Prostate gland (tissue), 2 donors: ENCODE data around the gene PDZRN3. TPM values are rescaled to one million over a fixed set of nuclear protein-coding genes. Genes with fewer than 3 reads are reported as not detected.

Experiments
- DNase-seq: peaks from one replicate; pipeline ENCODE4 v3.0.0-alpha.2; 2019; ENCODE audit warnings: low spot score
- H3K27ac ChIP-seq, 2 donors: fragments of 200-600 bp; sonication (generic); 2 replicates each; pipeline ENCODE4 v1.5.1; 2017 to 2019
- H3K27me3 ChIP-seq: fragments of 200-600 bp; sonication (generic); replicated peaks from 2 replicates; pipeline ENCODE4 v1.5.1; 2019; ENCODE audit not compliant: insufficient read depth
- H3K36me3 ChIP-seq, 2 donors: fragments of 200-600 bp; sonication (generic); 1 replicate in 1 of 2; 2 replicates in 1 of 2; pipeline versions ENCODE4 v1.5.1 to v1.8.1; 2017 to 2019
- H3K4me1 ChIP-seq: fragments of 200-600 bp; sonication (generic); replicated peaks from 2 replicates; pipeline ENCODE4 v1.5.1; 2019
- H3K4me3 ChIP-seq, 2 donors: fragments of 200-600 bp; sonication (generic); 2 replicates each; pipeline ENCODE4 v1.5.1; 2017 to 2019
- H3K9me3 ChIP-seq: fragments of 200-600 bp; sonication (generic); 2 replicates; pipeline ENCODE4 v1.5.1; 2017
- POLR2A ChIP-seq: fragments of 450-650 bp; IDR thresholded peaks from one replicate; pipeline ENCODE4 v1.6.1; 2016; ENCODE audit warnings: antibody characterized with exemption, mild to moderate bottlenecking
- POLR2AphosphoS5 ChIP-seq: sonication (generic); formaldehyde crosslinking; IDR thresholded peaks from one replicate; pipeline ENCODE4 v1.6.1; 2017; ENCODE audit warnings: antibody characterized with exemption
- WGBS: methylation state at CpG from one replicate; pipeline ENCODE4 v1.1.5; 2018; 5-methylcytosine and 5-hydroxymethylcytosine counted together
- intact Hi-C: fragments of 100-400 bp; cut with DNase I; formaldehyde crosslinking; loops from one replicate; pipeline ENCODE4 v1.14.2; 2022
- total RNA-seq, 2 donors: library from RNA; depleted of rRNA; stranded (reverse); fragments of >200 nt; gene quantifications; one replicate each; pipeline ENCODE4 v1.1.0, GENCODE V29; 2016
- TF ChIP-seq, protein P1 (sequence below), 4 experiments: fragments of 200-600 bp in 2 of 4; fragments of 450-650 bp in 2 of 4; sonication (generic) in 2 of 4; IDR thresholded peaks; 1 replicate in 3 of 4; 2 replicates in 1 of 4; pipeline ENCODE4 v1.5.1; 2016 to 2019; ENCODE audit warnings: antibody characterized with exemption in 4 of 4, mild to moderate bottlenecking in 2 of 4, moderate library complexity in 2 of 4

The PDZRN3 gene
- total RNA-seq, 2 donors from 2014 or later = 80.9 to 143 TPM

DNA sequence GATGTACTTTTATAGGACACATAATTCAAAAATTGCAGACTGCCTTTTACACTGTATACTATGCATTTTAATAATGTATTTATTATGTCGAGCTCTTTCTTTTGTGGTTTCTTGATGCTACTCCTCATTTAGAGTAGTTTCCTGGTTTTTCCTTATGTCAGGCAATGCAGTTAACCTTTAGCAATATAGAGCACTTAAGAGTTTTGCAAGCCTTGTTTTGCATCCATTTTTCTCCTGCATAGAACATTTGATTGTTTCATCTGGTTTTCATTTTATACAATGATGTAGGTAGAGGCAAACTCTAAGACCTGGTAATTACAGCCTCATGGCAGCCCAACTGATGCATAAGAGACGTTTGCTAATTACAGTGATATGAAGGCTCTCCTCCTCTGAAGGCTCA is 86.3 kb downstream of the PDZRN3 start:
- intact Hi-C loops = no loop called here
- TF ChIP-seq POLR2AphosphoS5 (no peak), POLR2A (no peak)
- TF ChIP-seq, protein P1, sequence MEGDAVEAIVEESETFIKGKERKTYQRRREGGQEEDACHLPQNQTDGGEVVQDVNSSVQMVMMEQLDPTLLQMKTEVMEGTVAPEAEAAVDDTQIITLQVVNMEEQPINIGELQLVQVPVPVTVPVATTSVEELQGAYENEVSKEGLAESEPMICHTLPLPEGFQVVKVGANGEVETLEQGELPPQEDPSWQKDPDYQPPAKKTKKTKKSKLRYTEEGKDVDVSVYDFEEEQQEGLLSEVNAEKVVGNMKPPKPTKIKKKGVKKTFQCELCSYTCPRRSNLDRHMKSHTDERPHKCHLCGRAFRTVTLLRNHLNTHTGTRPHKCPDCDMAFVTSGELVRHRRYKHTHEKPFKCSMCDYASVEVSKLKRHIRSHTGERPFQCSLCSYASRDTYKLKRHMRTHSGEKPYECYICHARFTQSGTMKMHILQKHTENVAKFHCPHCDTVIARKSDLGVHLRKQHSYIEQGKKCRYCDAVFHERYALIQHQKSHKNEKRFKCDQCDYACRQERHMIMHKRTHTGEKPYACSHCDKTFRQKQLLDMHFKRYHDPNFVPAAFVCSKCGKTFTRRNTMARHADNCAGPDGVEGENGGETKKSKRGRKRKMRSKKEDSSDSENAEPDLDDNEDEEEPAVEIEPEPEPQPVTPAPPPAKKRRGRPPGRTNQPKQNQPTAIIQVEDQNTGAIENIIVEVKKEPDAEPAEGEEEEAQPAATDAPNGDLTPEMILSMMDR (IDR thresholded peaks at IDR 0.05) = no peak
- WGBS = 59% methylated on average over 2 of the region's 2 CpGs
- no peak for DNase-seq
- Histone ChIP-seq H3K4me3 (no peak overlapping the region), H3K9me3 (no peaks in the 10 kb centered on the region), H3K27ac (no peak overlapping the region), H3K4me1 (peaks cover 11% of the 10 kb centered on the region), H3K27me3 (no peaks in the 10 kb centered on the region), H3K36me3 (no peaks in the 10 kb centered on the region)

- intact Hi-C loops = no loop called here
- no peak for DNase-seq
- TF ChIP-seq, protein P1 (IDR thresholded peaks at IDR 0.05) = no peak
- TF ChIP-seq POLR2AphosphoS5 = peak; percentile 45
- Histone ChIP-seq H3K4me1 (no peaks in the 10 kb centered on the region), H3K4me3 (no peak overlapping the region), H3K36me3 (no peaks in the 10 kb centered on the region), H3K27ac (peak overlapping the region in 1 of 2 donors; percentile 10), H3K9me3 (no peaks in the 10 kb centered on the region), H3K27me3 (no peaks in the 10 kb centered on the region)
Measured at GRCh38 chr3:73536952-73537351, 87.8 kb downstream of the PDZRN3 start.

DNA sequence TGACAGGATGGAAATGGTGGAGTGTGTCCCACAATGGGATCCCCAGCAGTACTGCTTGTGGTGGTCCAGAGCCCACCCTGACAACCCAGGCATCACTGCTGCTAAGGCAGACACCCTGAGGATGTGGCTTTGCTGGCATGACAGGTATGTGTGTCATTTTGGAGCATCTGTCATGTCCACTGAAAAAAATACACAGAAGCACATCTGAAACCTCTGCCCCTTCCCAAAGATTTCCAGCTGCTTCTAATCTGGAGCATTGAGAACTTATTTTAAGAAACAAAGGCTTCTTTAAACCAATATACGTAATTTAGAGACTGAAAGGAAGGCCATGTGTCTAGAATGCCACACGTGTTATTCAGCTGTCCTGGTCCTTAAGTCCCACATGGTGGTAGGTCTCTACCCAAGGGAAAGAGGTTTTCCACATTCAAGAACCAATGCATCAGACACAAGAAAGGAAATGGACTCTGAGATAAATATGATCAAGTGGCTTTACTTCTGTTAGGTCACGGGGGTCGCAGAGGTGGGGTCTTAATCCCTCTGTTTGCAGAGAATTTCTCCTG is 88.3 kb downstream of the PDZRN3 start:
- no peak for DNase-seq
- Histone ChIP-seq H3K27me3 (no peaks in the 10 kb centered on the region), H3K9me3 (no peaks in the 10 kb centered on the region), H3K27ac (no peak overlapping the region), H3K4me1 (no peaks in the 10 kb centered on the region), H3K4me3 (no peak overlapping the region), H3K36me3 (no peaks in the 10 kb centered on the region)
- intact Hi-C loops = no loop called here
- WGBS = 92% methylated on average over 4 of the region's 4 CpGs
- TF ChIP-seq POLR2AphosphoS5 = no peak
- TF ChIP-seq, protein P1 (IDR thresholded peaks at IDR 0.05) = no peak
- TF ChIP-seq POLR2A = no peak

DNA sequence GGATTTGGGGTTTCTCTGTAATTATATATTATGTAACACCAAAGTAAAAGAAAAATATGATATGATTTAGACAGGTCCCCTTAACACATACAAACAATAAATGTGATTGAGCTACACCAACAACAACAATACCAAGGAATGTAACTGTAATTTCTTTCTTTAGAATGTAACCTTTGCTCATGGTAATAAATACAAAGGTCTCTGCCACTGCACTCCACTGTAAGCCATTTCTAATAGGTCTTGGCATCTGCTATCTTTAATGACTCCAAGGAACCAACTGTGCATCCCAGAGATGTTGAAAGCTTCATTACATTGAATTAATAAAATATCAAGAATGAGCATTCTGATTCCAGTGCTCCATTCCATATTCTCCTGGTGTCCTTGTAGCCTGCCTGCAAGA is 88.8 kb downstream of the PDZRN3 start:
- no peak for DNase-seq
- intact Hi-C loops = no loop called here
- Histone ChIP-seq H3K27ac (no peak overlapping the region), H3K27me3 (no peaks in the 10 kb centered on the region), H3K4me3 (no peak overlapping the region), H3K9me3 (no peaks in the 10 kb centered on the region), H3K36me3 (no peaks in the 10 kb centered on the region), H3K4me1 (no peaks in the 10 kb centered on the region)
- TF ChIP-seq, protein P1 (IDR thresholded peaks at IDR 0.05) = no peak
- TF ChIP-seq POLR2AphosphoS5 (no peak), POLR2A (no peak)

DNA sequence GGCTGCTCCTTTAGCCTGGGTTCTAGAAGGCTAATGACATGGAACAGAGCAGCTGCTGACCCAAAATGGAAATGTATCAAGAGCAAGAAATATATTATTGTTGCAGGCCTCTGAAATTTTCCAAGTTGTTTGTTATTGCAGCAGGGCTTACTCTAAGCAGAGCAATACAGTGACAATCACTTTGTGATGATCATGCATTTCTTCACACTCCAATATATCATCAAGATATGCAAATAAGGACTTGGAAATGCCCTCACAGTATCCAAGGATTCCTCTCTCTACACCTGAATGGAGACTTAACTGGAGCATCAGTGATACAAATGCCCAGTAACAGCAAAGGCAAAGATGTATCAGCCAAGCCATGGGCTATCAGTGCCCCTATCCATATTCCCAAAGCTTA is 89.6 kb downstream of the PDZRN3 start:
- H3K27ac ChIP-seq = no peak overlapping the region
- no peak for DNase-seq
- peaks cover 3% of the 10 kb centered on the region for H3K4me1 ChIP-seq

More for the DNA sequence above, 89.6 kb downstream of the PDZRN3 start:
- Histone ChIP-seq H3K27me3 (no peaks in the 10 kb centered on the region), H3K36me3 (no peaks in the 10 kb centered on the region), H3K4me3 (no peak overlapping the region), H3K9me3 (no peaks in the 10 kb centered on the region)
- TF ChIP-seq POLR2A (no peak), POLR2AphosphoS5 (no peak)
- TF ChIP-seq, protein P1 (IDR thresholded peaks at IDR 0.05) = no peak
- intact Hi-C loops = no loop called here
